Neuronal stem cell (in vitro differentiated cells): ENCODE results near the gene FKBP9.
"Not testable (repeated sequence)": the region's sequence is repeated elsewhere in the genome, so short reads cannot be mapped to it uniquely, and the experiment has no call there.

Experiments
- DNase-seq: peaks from one replicate; pipeline ENCODE4 v3.0.0-alpha.2; 2013; ENCODE audit warnings: low spot score
- H2AFZ ChIP-seq: one replicate; pipeline ENCODE4 v1.6.1; 2013; ENCODE audit warnings: mild to moderate bottlenecking, low read length, inconsistent platforms
- H2AK5ac ChIP-seq: 2 replicates; pipeline ENCODE4 v1.6.1; 2013; ENCODE audit warnings: low read depth, mild to moderate bottlenecking, inconsistent platforms, low read length, moderate library complexity, mixed read lengths
- H2BK120ac ChIP-seq: 2 replicates; pipeline ENCODE4 v1.6.1; 2013; ENCODE audit warnings: low read depth, mild to moderate bottlenecking, inconsistent platforms, low read length, moderate library complexity, mixed read lengths
- H2BK12ac ChIP-seq: one replicate; pipeline ENCODE4 v1.6.1; 2013; ENCODE audit warnings: low read length, inconsistent platforms
- H2BK15ac ChIP-seq: 2 replicates; pipeline ENCODE4 v1.6.1; 2013; ENCODE audit warnings: mild to moderate bottlenecking, low read length, inconsistent platforms, mixed read lengths
- H2BK5ac ChIP-seq: one replicate; pipeline ENCODE4 v1.6.1; 2013; ENCODE audit warnings: inconsistent platforms, mild to moderate bottlenecking, low read length, moderate library complexity
- H3K14ac ChIP-seq: one replicate; pipeline ENCODE4 v1.6.1; 2013; ENCODE audit warnings: low read length, inconsistent platforms
- H3K18ac ChIP-seq: 2 replicates; pipeline ENCODE4 v1.6.1; 2013; ENCODE audit warnings: low read length, inconsistent platforms
- H3K23ac ChIP-seq: 2 replicates; pipeline ENCODE4 v1.6.1; 2013; ENCODE audit warnings: low read depth, mild to moderate bottlenecking, mixed read lengths, low read length, inconsistent platforms; ENCODE audit not compliant: poor library complexity
- H3K27ac ChIP-seq: replicated peaks from 3 replicates; pipeline ENCODE4 v1.5.1; 2013; ENCODE audit warnings: low read length, inconsistent platforms
- H3K27me3 ChIP-seq, 3 experiments: 2 replicates each; pipeline ENCODE4 v1.6.1; 2013; ENCODE audit warnings: low read length in 3 of 3, mild to moderate bottlenecking in 2 of 3, inconsistent platforms in 1 of 3, low read depth in 1 of 3, mixed read lengths in 1 of 3, moderate library complexity in 1 of 3; ENCODE audit not compliant: control insufficient read depth in 3 of 3, insufficient read depth in 3 of 3
- H3K36me3 ChIP-seq, 2 donors: replicated peaks in 1 of 2; 2 replicates each; pipeline ENCODE4 v1.6.1; 2013; ENCODE audit warnings: low read length in 2 of 2; ENCODE audit not compliant: control insufficient read depth in 2 of 2, insufficient read depth in 2 of 2
- H3K4ac ChIP-seq: 2 replicates; pipeline ENCODE4 v1.6.1; 2013; ENCODE audit warnings: inconsistent platforms, mild to moderate bottlenecking, low read length, moderate library complexity
- H3K4me1 ChIP-seq, 2 donors: 1 replicate in 1 of 2; 2 replicates in 1 of 2; pipeline ENCODE4 v1.6.1; 2013; ENCODE audit warnings: low read length in 2 of 2, low read depth in 1 of 2; ENCODE audit not compliant: control insufficient read depth in 2 of 2, insufficient read depth in 1 of 2
- H3K4me2 ChIP-seq: one replicate; pipeline ENCODE4 v1.6.1; 2013; ENCODE audit warnings: mild to moderate bottlenecking, low read length, inconsistent platforms; ENCODE audit not compliant: insufficient read depth, poor library complexity, severe bottlenecking
- H3K4me3 ChIP-seq, 2 donors: 2 replicates each; pipeline ENCODE4 v1.5.1; 2013; ENCODE audit warnings: low read length in 2 of 2, mild to moderate bottlenecking in 2 of 2, inconsistent platforms in 1 of 2, moderate library complexity in 1 of 2
- H3K79me1 ChIP-seq: one replicate; pipeline ENCODE4 v1.6.1; 2013; ENCODE audit warnings: low read depth, mild to moderate bottlenecking, inconsistent platforms, low read length, moderate library complexity
- H3K9ac ChIP-seq: one replicate; pipeline ENCODE4 v1.6.1; 2013; ENCODE audit warnings: mild to moderate bottlenecking, low read depth, low read length, inconsistent platforms; ENCODE audit not compliant: poor library complexity
- H3K9me3 ChIP-seq, 2 donors: replicated peaks in 1 of 2; 2 replicates each; pipeline versions ENCODE3 to v1.6.1; 2013; ENCODE audit warnings: low read length in 2 of 2, mild to moderate bottlenecking in 2 of 2, inconsistent platforms in 1 of 2, low read depth in 1 of 2, mixed read lengths in 1 of 2, moderate library complexity in 1 of 2; ENCODE audit not compliant: control insufficient read depth in 2 of 2, insufficient read depth in 1 of 2
- H4K8ac ChIP-seq: one replicate; pipeline ENCODE4 v1.6.1; 2013; ENCODE audit warnings: low read depth, mild to moderate bottlenecking, inconsistent platforms, low read length, moderate library complexity
- H4K91ac ChIP-seq: one replicate; pipeline ENCODE4 v1.6.1; 2013; ENCODE audit warnings: low read length, low read depth, mild to moderate bottlenecking, inconsistent platforms; ENCODE audit not compliant: poor library complexity
- WGBS, 2 donors: extraction: QIAGEN DNeasy Blood & Tissue Kit; methylation state at CpG; one replicate each; pipeline ENCODE4 v1.1.7; 2013; ENCODE audit warnings: missing lambda C conversion rate in 2 of 2, mixed read lengths in 1 of 2; ENCODE audit not compliant: insufficient read length in 2 of 2, insufficient replicate concordance in 1 of 2; ENCODE audit errors: extremely low coverage in 2 of 2; 5-methylcytosine and 5-hydroxymethylcytosine counted together

The FKBP9 gene

GRCh38 chr7:32977159-32977558 lies 19.9 kb downstream of the FKBP9 start:
- H3K4ac ChIP-seq, H2AK5ac ChIP-seq, H3K14ac ChIP-seq, H2BK15ac ChIP-seq, H4K8ac ChIP-seq, H4K91ac ChIP-seq, H2BK120ac ChIP-seq, H3K23ac ChIP-seq, H3K18ac ChIP-seq, DNase-seq, H3K27me3 ChIP-seq, H3K4me3 ChIP-seq, H2BK5ac ChIP-seq, H3K9me3 ChIP-seq, H3K27ac ChIP-seq, H3K4me1 ChIP-seq, H2AFZ ChIP-seq, H3K36me3 ChIP-seq, H3K79me1 ChIP-seq, H3K4me2 ChIP-seq, H3K9ac ChIP-seq, H2BK12ac ChIP-seq: not testable (repeated sequence)
- WGBS, 2 donors, result no CpG with 5 or more reads among the region's 2 CpGs

DNA sequence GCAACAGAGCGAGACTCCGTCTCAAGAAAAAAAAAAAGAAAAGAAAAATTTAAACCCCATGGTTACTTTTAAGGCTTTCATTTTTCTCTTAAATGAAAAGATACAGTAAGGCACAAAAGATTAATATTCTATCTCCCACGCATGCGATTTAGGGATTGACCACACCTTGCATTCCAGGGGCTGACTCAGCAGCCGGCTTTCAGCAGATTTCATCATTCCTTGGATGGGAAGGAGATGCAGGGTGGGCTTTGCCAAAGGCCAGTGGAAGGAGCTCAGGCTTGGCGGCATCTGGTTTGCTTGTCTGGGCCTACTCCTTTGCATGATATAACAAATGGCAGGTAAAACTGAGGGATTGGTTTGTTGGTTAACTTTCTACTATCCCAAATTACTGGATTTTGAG lies 22.0 kb downstream of the FKBP9 start:
- H3K36me3 ChIP-seq, H2BK15ac ChIP-seq, H2BK5ac ChIP-seq, H3K27ac ChIP-seq, H3K23ac ChIP-seq, H3K27me3 ChIP-seq, H3K4me1 ChIP-seq, H3K4me3 ChIP-seq, DNase-seq, H3K4me2 ChIP-seq, H3K14ac ChIP-seq, H3K9ac ChIP-seq, H4K91ac ChIP-seq, H4K8ac ChIP-seq, H3K79me1 ChIP-seq, H2AK5ac ChIP-seq, H2AFZ ChIP-seq, H2BK120ac ChIP-seq, H3K4ac ChIP-seq, H2BK12ac ChIP-seq, H3K9me3 ChIP-seq, H3K18ac ChIP-seq: not testable (repeated sequence)
- WGBS, 2 donors, result no CpG with 5 or more reads among the region's 6 CpGs

- H3K18ac ChIP-seq, H3K4ac ChIP-seq, H3K4me1 ChIP-seq, H3K36me3 ChIP-seq, H4K91ac ChIP-seq, H3K23ac ChIP-seq, H2BK120ac ChIP-seq, DNase-seq, H3K79me1 ChIP-seq, H2AFZ ChIP-seq, H3K4me2 ChIP-seq, H2BK15ac ChIP-seq, H3K14ac ChIP-seq, H3K4me3 ChIP-seq, H3K27ac ChIP-seq, H2BK5ac ChIP-seq, H2BK12ac ChIP-seq, H2AK5ac ChIP-seq, H3K9ac ChIP-seq, H3K27me3 ChIP-seq, H4K8ac ChIP-seq, H3K9me3 ChIP-seq: not testable (repeated sequence)
- WGBS, 2 donors, result no CpG with 5 or more reads among the region's 2 CpGs
Measured at GRCh38 chr7:32979902-32980301, 22.7 kb downstream of the FKBP9 start.

DNA sequence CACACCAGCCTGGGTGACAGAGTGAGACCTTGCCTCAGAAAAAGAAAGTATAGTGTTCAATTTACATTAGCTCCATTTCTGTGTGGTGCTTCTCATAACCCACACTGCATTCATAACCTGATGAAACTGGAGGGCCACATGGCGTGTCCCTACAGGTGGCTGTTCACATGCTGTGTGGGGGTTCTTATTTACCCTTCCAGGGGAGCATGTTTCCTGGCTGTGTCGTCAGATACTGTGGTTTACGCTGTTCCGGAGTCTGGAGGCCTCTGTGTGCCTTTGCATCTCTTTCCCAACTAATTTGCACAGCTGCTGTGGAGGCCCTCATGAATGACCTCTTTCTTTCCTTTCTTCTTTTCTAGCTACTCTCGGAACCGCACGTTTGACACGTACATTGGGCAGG lies 30.9 kb downstream of the FKBP9 start:
- not testable (repeated sequence) for H2BK5ac ChIP-seq, H2AK5ac ChIP-seq, H4K91ac ChIP-seq, H3K9ac ChIP-seq, H3K14ac ChIP-seq, DNase-seq, H3K4me3 ChIP-seq, H3K18ac ChIP-seq, H3K27ac ChIP-seq, H4K8ac ChIP-seq, H3K27me3 ChIP-seq, H3K9me3 ChIP-seq, H3K23ac ChIP-seq, H3K4me1 ChIP-seq, H3K36me3 ChIP-seq, H3K4ac ChIP-seq, H2BK12ac ChIP-seq, H3K79me1 ChIP-seq, H3K4me2 ChIP-seq, H2BK120ac ChIP-seq, H2BK15ac ChIP-seq, H2AFZ ChIP-seq
- WGBS, 2 donors, result no CpG with 5 or more reads among the region's 8 CpGs
